ENCODE data around the gene ANKRD24. TPM values are rescaled to one million over a fixed set of nuclear protein-coding genes. Genes with fewer than 3 reads are reported as not detected.
"Not testable (repeated sequence)": the region's sequence is repeated elsewhere in the genome, so short reads cannot be mapped to it uniquely, and the experiment has no call there.

The ANKRD24 gene
- total and polyA plus RNA-seq, 3 experiments from 2014 or later: 0.48 to 0.90 (median 0.89) TPM

- H3K36me3 ChIP-seq (ENCODE audit: insufficient read depth, low read length); H3K4me3 Mint-ChIP-seq; DNase-seq; H3K4me3 ChIP-seq (ENCODE audit: low read length); H3K36me3 Mint-ChIP-seq; H3K9me3 ChIP-seq (ENCODE audit: low read length); H3K9me3 Mint-ChIP-seq; H3K27me3 ChIP-seq (ENCODE audit: insufficient read depth, low read length, poor library complexity, severe bottlenecking); H3K27ac ChIP-seq (ENCODE audit: low read depth, low read length); POLR2A ChIA-PET; H3K4me1 ChIP-seq (ENCODE audit: insufficient read depth, low read length); H3K27ac Mint-ChIP-seq; H3K27me3 Mint-ChIP-seq: not testable (repeated sequence)
- CTCF ChIA-PET: interaction anchor here (0.9 kb wide), 1 partner anchor 14 kb away, joined by 3 read pairs; no protein-coding TSS in a partner anchor
- H3K4me1 Mint-ChIP-seq: peaks cover 7 to 15% (median 13%) of the 10 kb centered on the region in 3 donors
Observed at GRCh38 chr19:4218523-4218922, 36.0 kb downstream of the ANKRD24 start.

- Mint-ChIP-seq H3K9me3 (no peaks in the 10 kb centered on the region), H3K27ac (peak overlapping the region in 1 of 8 donors; percentile 78), H3K4me3 (no peak overlapping the region), H3K27me3 (no peaks in the 10 kb centered on the region), H3K36me3 (no peaks in the 10 kb centered on the region), H3K4me1 (no peaks in the 10 kb centered on the region)
- ChIA-PET CTCF (no interaction called here), POLR2A (no interaction called here)
- Histone ChIP-seq H3K36me3 (ENCODE audit: insufficient read depth, low read length) (no peaks in the 10 kb centered on the region), H3K4me1 (ENCODE audit: insufficient read depth, low read length) (no peaks in the 10 kb centered on the region), H3K27ac (ENCODE audit: low read depth, low read length) (no peak overlapping the region), H3K27me3 (ENCODE audit: insufficient read depth, low read length, poor library complexity, severe bottlenecking) (no peaks in the 10 kb centered on the region), H3K9me3 (ENCODE audit: low read length) (no peaks in the 10 kb centered on the region), H3K4me3 (ENCODE audit: low read length) (no peak overlapping the region)
- DNase-seq: no peak
Observed at GRCh38 chr19:4220188-4220587, 37.7 kb downstream of the ANKRD24 start.

GRCh38 chr19:4224470-4224869 lies 42.0 kb downstream of the ANKRD24 start:
- Mint-ChIP-seq H3K27me3 (peaks cover 3 to 6% of the 10 kb centered on the region in 2 donors), H3K9me3 (no peaks in the 10 kb centered on the region), H3K36me3 (no peaks in the 10 kb centered on the region), H3K4me3 (no peak overlapping the region), H3K4me1 (no peaks in the 10 kb centered on the region), H3K27ac (no peak overlapping the region)
- POLR2A ChIA-PET: no interaction called here
- CTCF ChIA-PET: no interaction called here
- DNase-seq: no peak
- Histone ChIP-seq H3K4me3 (ENCODE audit: low read length) (no peak overlapping the region), H3K27ac (ENCODE audit: low read depth, low read length) (no peak overlapping the region), H3K9me3 (ENCODE audit: low read length) (no peaks in the 10 kb centered on the region), H3K36me3 (ENCODE audit: insufficient read depth, low read length) (no peaks in the 10 kb centered on the region), H3K4me1 (ENCODE audit: insufficient read depth, low read length) (no peaks in the 10 kb centered on the region), H3K27me3 (ENCODE audit: insufficient read depth, low read length, poor library complexity, severe bottlenecking) (peaks cover 14% of the 10 kb centered on the region)

GRCh38 chr19:4225885-4226284 lies 43.4 kb downstream of the ANKRD24 start:
- H3K27me3 Mint-ChIP-seq: peaks cover 6 to 9% of the 10 kb centered on the region in 2 donors
- Histone ChIP-seq H3K9me3 (ENCODE audit: low read length) (no peaks in the 10 kb centered on the region), H3K27me3 (ENCODE audit: insufficient read depth, low read length, poor library complexity, severe bottlenecking) (peaks cover 16% of the 10 kb centered on the region), H3K4me3 (ENCODE audit: low read length) (no peak overlapping the region), H3K4me1 (ENCODE audit: insufficient read depth, low read length) (no peaks in the 10 kb centered on the region), H3K27ac (ENCODE audit: low read depth, low read length) (no peak overlapping the region), H3K36me3 (ENCODE audit: insufficient read depth, low read length) (no peaks in the 10 kb centered on the region)
- H3K27ac Mint-ChIP-seq: no peak overlapping the region
- CTCF ChIA-PET: no interaction called here
- no peak overlapping the region for H3K4me3 Mint-ChIP-seq
- H3K9me3 Mint-ChIP-seq: no peaks in the 10 kb centered on the region
- POLR2A ChIA-PET: no interaction called here
- no peaks in the 10 kb centered on the region for H3K36me3 Mint-ChIP-seq
- DNase-seq: no peak
- no peaks in the 10 kb centered on the region for H3K4me1 Mint-ChIP-seq

- no peaks in the 10 kb centered on the region for H3K4me1 ChIP-seq (ENCODE audit: insufficient read depth, low read length)
- Mint-ChIP-seq H3K27me3 (peaks cover 9 to 11% of the 10 kb centered on the region in 2 donors), H3K4me3 (no peak overlapping the region), H3K9me3 (no peaks in the 10 kb centered on the region), H3K36me3 (no peaks in the 10 kb centered on the region), H3K4me1 (no peaks in the 10 kb centered on the region), H3K27ac (no peak overlapping the region)
- DNase-seq: no peak
- POLR2A ChIA-PET: no interaction called here
- H3K27ac ChIP-seq (ENCODE audit: low read depth, low read length): no peak overlapping the region
- H3K27me3 ChIP-seq (ENCODE audit: insufficient read depth, low read length, poor library complexity, severe bottlenecking): peaks cover 17% of the 10 kb centered on the region
- H3K36me3 ChIP-seq (ENCODE audit: insufficient read depth, low read length): no peaks in the 10 kb centered on the region
- H3K4me3 ChIP-seq (ENCODE audit: low read length): no peak overlapping the region
- CTCF ChIA-PET: no interaction called here
- H3K9me3 ChIP-seq (ENCODE audit: low read length): no peaks in the 10 kb centered on the region
Observed at GRCh38 chr19:4227771-4228170, 45.3 kb downstream of the ANKRD24 start.

GRCh38 chr19:4228765-4229178 lies 46.3 kb downstream of the ANKRD24 start:
- no peaks in the 10 kb centered on the region for H3K9me3 ChIP-seq (ENCODE audit: low read length)
- no peak overlapping the region for H3K4me3 ChIP-seq (ENCODE audit: low read length)
- Mint-ChIP-seq H3K4me1 (no peaks in the 10 kb centered on the region), H3K27ac (no peak overlapping the region), H3K36me3 (no peaks in the 10 kb centered on the region), H3K4me3 (no peak overlapping the region), H3K9me3 (no peaks in the 10 kb centered on the region), H3K27me3 (peaks cover 12 to 15% of the 10 kb centered on the region in 2 donors)
- ChIA-PET CTCF (no interaction called here), POLR2A (no interaction called here)
- no peaks in the 10 kb centered on the region for H3K4me1 ChIP-seq (ENCODE audit: insufficient read depth, low read length)
- no peak for DNase-seq
- no peaks in the 10 kb centered on the region for H3K36me3 ChIP-seq (ENCODE audit: insufficient read depth, low read length)
- H3K27me3 ChIP-seq (ENCODE audit: insufficient read depth, low read length, poor library complexity, severe bottlenecking): peaks cover 17% of the 10 kb centered on the region
- no peak overlapping the region for H3K27ac ChIP-seq (ENCODE audit: low read depth, low read length)

GRCh38 chr19:4229179-4229931 lies 46.9 kb downstream of the ANKRD24 start, which contains the start of gene EBI3:
EBI3 (plus strand) TSS chr19:4229523; CDS start chr19:4229551, 28 bp downstream.
- DNase-seq: no peak
- Mint-ChIP-seq H3K4me1 (no peaks in the 10 kb centered on the region), H3K36me3 (no peaks in the 10 kb centered on the region), H3K4me3 (no peak within 1 kb of the TSS), H3K27me3 (peaks cover 15 to 20% of the 10 kb centered on the region in 2 donors), H3K9me3 (no peaks in the 10 kb centered on the region), H3K27ac (peak within 1 kb of the TSS in 1 of 8 donors; percentile 5)
- no peak within 1 kb of the TSS for H3K4me3 ChIP-seq (ENCODE audit: low read length)
- no peaks in the 10 kb centered on the region for H3K36me3 ChIP-seq (ENCODE audit: insufficient read depth, low read length)
- H3K27ac ChIP-seq (ENCODE audit: low read depth, low read length): no peak within 1 kb of the TSS
- H3K4me1 ChIP-seq (ENCODE audit: insufficient read depth, low read length): no peaks in the 10 kb centered on the region
- H3K27me3 ChIP-seq (ENCODE audit: insufficient read depth, low read length, poor library complexity, severe bottlenecking): peaks cover 17% of the 10 kb centered on the region
- H3K9me3 ChIP-seq (ENCODE audit: low read length): no peaks in the 10 kb centered on the region
- ChIA-PET CTCF (no interaction called here), POLR2A (no interaction called here)

- DNase-seq; H3K9me3 Mint-ChIP-seq; H3K9me3 ChIP-seq (ENCODE audit: low read length); CTCF ChIA-PET; H3K4me1 ChIP-seq (ENCODE audit: insufficient read depth, low read length); H3K4me3 ChIP-seq (ENCODE audit: low read length); H3K27ac Mint-ChIP-seq; H3K4me1 Mint-ChIP-seq; H3K27ac ChIP-seq (ENCODE audit: low read depth, low read length); H3K36me3 Mint-ChIP-seq; H3K36me3 ChIP-seq (ENCODE audit: insufficient read depth, low read length); H3K4me3 Mint-ChIP-seq: not testable (repeated sequence)
- peaks cover 19 to 20% of the 10 kb centered on the region in 2 donors for H3K27me3 Mint-ChIP-seq
- POLR2A ChIA-PET: interaction anchor here (0.6 kb wide), 1 partner anchor 37 kb away, joined by 7 read pairs; no protein-coding TSS in a partner anchor
- peaks cover 17% of the 10 kb centered on the region for H3K27me3 ChIP-seq (ENCODE audit: insufficient read depth, low read length, poor library complexity, severe bottlenecking)
Observed at GRCh38 chr19:4230237-4230636, 47.7 kb downstream of the ANKRD24 start.

Data from CD8-positive, alpha-beta memory T cell (primary cell).